ENCODE measurements around the gene MYO1B. TPM values are rescaled to one million over a fixed set of nuclear protein-coding genes. Genes with fewer than 3 reads are reported as not detected.
A peak's percentile ranks its signal among the peaks of the same experiment; 100 is the strongest.

MYO1B gene
- polyA plus RNA-seq, 1 donor (not counting 4 experiments of a cell fraction or from before 2014, with no cell fraction given) = 277 TPM

GRCh38 chr2:191350826-191351225 is 105.6 kb downstream of the MYO1B start:
- Histone ChIP-seq H3K4me3 (ENCODE audit: control insufficient read depth in 2 of 3, extremely low read depth in 1 of 3, insufficient read depth in 2 of 3, low read depth in 1 of 3, low read length in 3 of 3) (no peak overlapping the region), H3K27me3 (ENCODE audit: control insufficient read depth, extremely low read depth, insufficient read depth, low read length) (no peaks in the 10 kb centered on the region), H3K79me2 (ENCODE audit: control insufficient read depth, insufficient read depth, low read length) (peaks cover 47% of the 10 kb centered on the region), H3K9ac (ENCODE audit: control insufficient read depth, extremely low read depth, insufficient read depth, low read length) (no peak overlapping the region), H3K9me3 (ENCODE audit: control insufficient read depth, low read depth, low read length) (no peaks in the 10 kb centered on the region), H3K27ac (ENCODE audit: control insufficient read depth, insufficient read depth, low read length) (peak overlapping the region; percentile 2), H3K4me1 (ENCODE audit: control insufficient read depth, extremely low read depth, insufficient read depth, low read length) (peaks cover 24% of the 10 kb centered on the region), H4K20me1 (ENCODE audit: control insufficient read depth, extremely low read depth, insufficient read depth, low read length) (no peaks in the 10 kb centered on the region), H3K36me3 (ENCODE audit: control insufficient read depth in 2 of 2, extremely low read depth in 1 of 2, insufficient read depth in 2 of 2, low read length in 2 of 2) (peaks cover 29 to 54% of the 10 kb centered on the region in 2 experiments), H3K9me1 (ENCODE audit: control insufficient read depth, extremely low read depth, insufficient read depth, low read length) (no peaks in the 10 kb centered on the region), H2AFZ (ENCODE audit: control insufficient read depth, low read length) (no peak overlapping the region), H3K4me2 (ENCODE audit: control insufficient read depth, extremely low read depth, insufficient read depth, low read depth, low read length) (no peak overlapping the region)
- TF ChIP-seq EZH2 (IDR thresholded peaks at IDR 0.05; ENCODE audit: low read length) (no peak), CTCF (optimal IDR thresholded peaks at IDR 0.05 in 1 of 3, IDR thresholded peaks at IDR 0.05 in 1 of 3, conservative IDR thresholded peaks at IDR 0.05 in 1 of 3; ENCODE audit: extremely low read depth in 1 of 3, insufficient read depth in 2 of 3, low read length in 3 of 3) (no peak)
- dilution Hi-C loops (cut with MboI; ENCODE audit: extremely low pct_ligation_motif_present, low sequenced_read_pairs) = no loop called here
- DNase-seq (ENCODE audit: low read depth, low spot score) (no peak), FAIRE-seq (peak; percentile 90)

GRCh38 chr2:191351298-191351697 is 106.1 kb downstream of the MYO1B start:
- peaks cover 29 to 54% of the 10 kb centered on the region in 2 experiments for H3K36me3 ChIP-seq (ENCODE audit: control insufficient read depth in 2 of 2, extremely low read depth in 1 of 2, insufficient read depth in 2 of 2, low read length in 2 of 2)
- no peak overlapping the region for H2AFZ ChIP-seq (ENCODE audit: control insufficient read depth, low read length)
- peaks cover 24% of the 10 kb centered on the region for H3K4me1 ChIP-seq (ENCODE audit: control insufficient read depth, extremely low read depth, insufficient read depth, low read length)
- no peaks in the 10 kb centered on the region for H3K9me3 ChIP-seq (ENCODE audit: control insufficient read depth, low read depth, low read length)
- H3K27ac ChIP-seq (ENCODE audit: control insufficient read depth, insufficient read depth, low read length) = peak overlapping the region; percentile 2
- TF ChIP-seq CTCF (optimal IDR thresholded peaks at IDR 0.05 in 1 of 3, IDR thresholded peaks at IDR 0.05 in 1 of 3, conservative IDR thresholded peaks at IDR 0.05 in 1 of 3; ENCODE audit: extremely low read depth in 1 of 3, insufficient read depth in 2 of 3, low read length in 3 of 3) (no peak), EZH2 (IDR thresholded peaks at IDR 0.05; ENCODE audit: low read length) (no peak)
- no peaks in the 10 kb centered on the region for H3K27me3 ChIP-seq (ENCODE audit: control insufficient read depth, extremely low read depth, insufficient read depth, low read length)
- no peak overlapping the region for H3K9ac ChIP-seq (ENCODE audit: control insufficient read depth, extremely low read depth, insufficient read depth, low read length)
- no peaks in the 10 kb centered on the region for H4K20me1 ChIP-seq (ENCODE audit: control insufficient read depth, extremely low read depth, insufficient read depth, low read length)
- dilution Hi-C loops (cut with MboI; ENCODE audit: extremely low pct_ligation_motif_present, low sequenced_read_pairs) = no loop called here
- H3K9me1 ChIP-seq (ENCODE audit: control insufficient read depth, extremely low read depth, insufficient read depth, low read length) = no peaks in the 10 kb centered on the region
- H3K4me2 ChIP-seq (ENCODE audit: control insufficient read depth, extremely low read depth, insufficient read depth, low read depth, low read length) = no peak overlapping the region
- DNase-seq (ENCODE audit: low read depth, low spot score) (no peak), FAIRE-seq (no peak)
- H3K4me3 ChIP-seq (ENCODE audit: control insufficient read depth in 2 of 3, extremely low read depth in 1 of 3, insufficient read depth in 2 of 3, low read depth in 1 of 3, low read length in 3 of 3) = no peak overlapping the region
- peaks cover 49% of the 10 kb centered on the region for H3K79me2 ChIP-seq (ENCODE audit: control insufficient read depth, insufficient read depth, low read length)
